Stomach (tissue), 4 donors: ENCODE measurements around the gene CHST9.

Source experiments
- POLR2A ChIP-seq, 4 donors: fragments of 450-650 bp; IDR thresholded peaks; one replicate each; pipeline ENCODE4 v1.6.1; 2016; ENCODE audit warnings: antibody characterized with exemption in 4 of 4, control low read depth in 2 of 4, mild to moderate bottlenecking in 1 of 4, moderate library complexity in 1 of 4
- POLR2AphosphoS5 ChIP-seq, 3 donors: sonication (generic); formaldehyde crosslinking; IDR thresholded peaks; one replicate each; pipeline ENCODE4 v1.6.1; 2016; ENCODE audit warnings: antibody characterized with exemption in 3 of 3
- TF ChIP-seq, protein P1 (sequence below), 7 experiments: fragments of 450-650 bp in 4 of 7; fragments of 200-600 bp in 3 of 7; sonication (generic) in 3 of 7; IDR thresholded peaks; one replicate each; pipeline ENCODE4 v1.5.1; 2016 to 2019; ENCODE audit warnings: antibody characterized with exemption in 7 of 7, control low read depth in 2 of 7, mild to moderate bottlenecking in 1 of 7

DNA sequence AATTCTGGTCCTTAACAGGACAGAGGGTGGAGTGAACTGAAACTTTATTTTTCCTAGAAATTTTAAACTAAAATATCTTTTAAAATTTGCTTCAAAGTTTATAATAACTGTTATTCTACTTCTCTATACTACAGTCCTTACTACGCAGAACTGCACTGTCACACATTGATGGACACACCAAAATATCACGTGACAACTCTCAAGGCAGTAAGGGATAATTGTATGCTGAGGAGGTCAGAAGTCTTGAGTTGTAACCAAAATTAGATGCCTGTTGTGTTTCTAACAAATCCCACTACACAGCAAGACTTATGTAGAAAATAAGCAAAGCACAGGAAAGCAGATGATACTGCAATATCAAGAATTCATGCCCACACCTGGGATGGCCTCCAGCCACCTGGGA lies 76.3 kb downstream of the CHST9 start:
- TF ChIP-seq POLR2A (IDR thresholded peaks at IDR 0.05) (no peak), POLR2AphosphoS5 (IDR thresholded peaks at IDR 0.05) (no peak)
- TF ChIP-seq, protein P1, sequence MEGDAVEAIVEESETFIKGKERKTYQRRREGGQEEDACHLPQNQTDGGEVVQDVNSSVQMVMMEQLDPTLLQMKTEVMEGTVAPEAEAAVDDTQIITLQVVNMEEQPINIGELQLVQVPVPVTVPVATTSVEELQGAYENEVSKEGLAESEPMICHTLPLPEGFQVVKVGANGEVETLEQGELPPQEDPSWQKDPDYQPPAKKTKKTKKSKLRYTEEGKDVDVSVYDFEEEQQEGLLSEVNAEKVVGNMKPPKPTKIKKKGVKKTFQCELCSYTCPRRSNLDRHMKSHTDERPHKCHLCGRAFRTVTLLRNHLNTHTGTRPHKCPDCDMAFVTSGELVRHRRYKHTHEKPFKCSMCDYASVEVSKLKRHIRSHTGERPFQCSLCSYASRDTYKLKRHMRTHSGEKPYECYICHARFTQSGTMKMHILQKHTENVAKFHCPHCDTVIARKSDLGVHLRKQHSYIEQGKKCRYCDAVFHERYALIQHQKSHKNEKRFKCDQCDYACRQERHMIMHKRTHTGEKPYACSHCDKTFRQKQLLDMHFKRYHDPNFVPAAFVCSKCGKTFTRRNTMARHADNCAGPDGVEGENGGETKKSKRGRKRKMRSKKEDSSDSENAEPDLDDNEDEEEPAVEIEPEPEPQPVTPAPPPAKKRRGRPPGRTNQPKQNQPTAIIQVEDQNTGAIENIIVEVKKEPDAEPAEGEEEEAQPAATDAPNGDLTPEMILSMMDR (IDR thresholded peaks at IDR 0.05), result no peak
